Dendritic cell treated with granulocyte-macrophage colony-stimulating factor and Interleukin-4, amounts not matched to agents 40 ng/mL and 50 ng/mL, for 4 days (primary cell): Measurements from ENCODE around the gene TMEM54.

Experiments used
- H3K27ac Mint-ChIP-seq: one replicate; pipeline ENCODE4 v1.8.0; 2022; ENCODE audit warnings: mild to moderate bottlenecking, mixed read lengths
- H3K27me3 Mint-ChIP-seq: one replicate; pipeline ENCODE4 v1.8.0; 2022; ENCODE audit warnings: mild to moderate bottlenecking, mixed read lengths
- H3K36me3 Mint-ChIP-seq: one replicate; pipeline ENCODE4 v1.8.0; 2022; ENCODE audit warnings: low read depth, mixed read lengths
- H3K4me1 Mint-ChIP-seq: one replicate; pipeline ENCODE4 v1.8.0; 2022; ENCODE audit warnings: low read depth, mixed read lengths
- H3K4me3 Mint-ChIP-seq: one replicate; pipeline ENCODE4 v1.8.0; 2022; ENCODE audit warnings: mild to moderate bottlenecking, moderate library complexity, mixed read lengths
- H3K9me3 Mint-ChIP-seq: one replicate; pipeline ENCODE4 v1.8.0; 2022; ENCODE audit warnings: mixed read lengths
- intact Hi-C: fragments of 100-400 bp; cut with micrococcal nuclease; formaldehyde crosslinking; loops from one replicate; pipeline ENCODE4 v1.15.0; 2022

TMEM54 gene

GRCh38 chr1:32886828-32887414 lies 14.3 kb downstream of the TMEM54 start:
- peaks cover 92% of the 10 kb centered on the region for H3K27me3 Mint-ChIP-seq
- peaks cover 7% of the 10 kb centered on the region for H3K4me1 Mint-ChIP-seq
- H3K4me3 Mint-ChIP-seq: no peak overlapping the region
- no peaks in the 10 kb centered on the region for H3K36me3 Mint-ChIP-seq
- H3K9me3 Mint-ChIP-seq: no peaks in the 10 kb centered on the region
- no peak overlapping the region for H3K27ac Mint-ChIP-seq
- intact Hi-C loops: no loop called here

DNA sequence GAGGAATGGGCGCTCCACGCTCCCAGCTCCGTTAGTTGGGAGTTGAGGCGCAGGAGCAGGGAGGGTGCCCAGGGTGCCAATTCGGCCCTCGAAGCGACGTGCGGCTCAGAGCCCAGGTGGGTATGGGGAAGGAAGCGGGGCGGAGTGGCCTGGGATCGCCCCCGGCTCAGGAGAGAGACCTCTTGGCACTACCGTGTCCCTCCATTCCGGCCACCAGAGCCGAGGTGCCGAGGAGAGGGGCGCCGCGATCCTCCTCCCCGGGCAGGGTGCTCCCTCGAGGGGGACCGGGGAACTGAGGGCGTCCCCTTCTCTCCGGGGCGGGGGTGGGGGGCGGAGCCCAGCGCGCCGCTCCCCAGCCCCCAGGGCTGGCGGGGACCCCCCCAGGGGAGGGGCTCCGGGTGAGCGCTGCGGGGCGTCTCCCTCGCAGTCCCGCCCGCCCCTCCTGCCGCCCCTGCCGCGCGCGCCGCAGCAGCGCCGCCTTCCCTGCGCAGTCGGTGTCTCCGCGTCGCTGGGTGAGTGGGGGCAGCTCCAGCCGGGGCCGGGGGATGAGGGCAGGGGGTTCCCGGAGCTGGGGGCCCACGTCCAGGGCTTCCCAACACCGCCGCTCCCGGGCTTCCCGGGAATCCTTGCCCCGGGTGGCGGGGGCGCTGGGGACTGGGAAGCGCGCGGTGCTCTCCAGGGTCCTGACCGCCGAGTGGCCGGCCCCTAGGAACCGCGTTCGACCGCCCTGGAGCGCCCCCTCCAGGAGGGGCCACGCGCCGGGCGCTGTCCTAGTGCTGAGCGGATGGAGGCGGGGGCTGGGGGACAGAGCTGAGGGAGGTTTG lies 15.0 kb downstream of the TMEM54 start, which contains the start of gene HPCA:
HPCA (plus strand) TSS at position 488 of the 824 bp plus-strand sequence. CDS start 2,408 bp downstream, outside the sequence.
- peaks cover 8% of the 10 kb centered on the region for H3K4me1 Mint-ChIP-seq
- H3K27me3 Mint-ChIP-seq: peaks cover 91% of the 10 kb centered on the region
- H3K4me3 Mint-ChIP-seq: no peak within 1 kb of the TSS
- H3K9me3 Mint-ChIP-seq: no peaks in the 10 kb centered on the region
- H3K36me3 Mint-ChIP-seq: no peaks in the 10 kb centered on the region
- intact Hi-C loops: no loop called here
- H3K27ac Mint-ChIP-seq: no peak within 1 kb of the TSS

DNA sequence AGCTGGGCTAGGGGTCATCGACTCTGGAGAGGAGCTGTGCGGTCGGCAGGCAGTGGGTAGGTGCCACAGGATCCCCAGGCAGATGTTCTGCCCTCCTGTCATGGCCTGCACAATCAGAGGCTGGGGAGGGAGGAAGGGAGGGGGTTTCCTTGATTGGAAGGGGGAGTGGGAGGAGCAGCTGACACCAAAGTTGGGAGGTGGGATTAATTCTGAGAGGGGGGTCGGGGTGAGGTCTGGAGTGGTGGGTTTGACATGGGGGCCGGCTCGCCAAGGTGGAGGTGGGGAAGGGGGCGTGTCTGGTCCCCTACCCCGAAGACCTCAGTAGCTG lies 15.5 kb downstream of the TMEM54 start:
- intact Hi-C loops: no loop called here
- no peaks in the 10 kb centered on the region for H3K36me3 Mint-ChIP-seq
- no peak overlapping the region for H3K4me3 Mint-ChIP-seq
- no peak overlapping the region for H3K27ac Mint-ChIP-seq
- peaks cover 91% of the 10 kb centered on the region for H3K27me3 Mint-ChIP-seq
- no peaks in the 10 kb centered on the region for H3K9me3 Mint-ChIP-seq
- peaks cover 12% of the 10 kb centered on the region for H3K4me1 Mint-ChIP-seq

DNA sequence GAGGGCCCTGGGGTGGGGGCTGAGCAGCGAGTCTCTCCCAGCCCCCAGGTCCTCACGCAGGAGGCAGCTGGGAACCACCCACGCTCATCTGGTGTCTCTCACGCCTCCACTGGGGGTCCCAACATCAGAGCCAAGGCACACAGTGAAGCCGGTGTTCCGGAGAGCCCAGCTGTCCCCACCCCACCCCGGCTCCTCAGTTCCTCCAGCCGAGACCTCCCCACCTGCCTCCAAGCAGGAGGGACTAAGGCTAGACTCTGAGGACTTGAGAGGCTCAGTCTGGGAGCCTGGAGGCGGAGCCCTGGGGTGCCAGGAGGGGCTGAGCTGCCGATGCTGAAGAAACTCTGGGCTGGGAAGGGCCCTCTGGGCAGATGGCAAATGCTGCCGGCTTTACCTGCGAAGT lies 16.5 kb downstream of the TMEM54 start:
- peaks cover 12% of the 10 kb centered on the region for H3K4me1 Mint-ChIP-seq
- intact Hi-C loops: no loop called here
- H3K4me3 Mint-ChIP-seq: no peak overlapping the region
- peaks cover 83% of the 10 kb centered on the region for H3K27me3 Mint-ChIP-seq
- no peak overlapping the region for H3K27ac Mint-ChIP-seq
- no peaks in the 10 kb centered on the region for H3K36me3 Mint-ChIP-seq
- H3K9me3 Mint-ChIP-seq: no peaks in the 10 kb centered on the region

DNA sequence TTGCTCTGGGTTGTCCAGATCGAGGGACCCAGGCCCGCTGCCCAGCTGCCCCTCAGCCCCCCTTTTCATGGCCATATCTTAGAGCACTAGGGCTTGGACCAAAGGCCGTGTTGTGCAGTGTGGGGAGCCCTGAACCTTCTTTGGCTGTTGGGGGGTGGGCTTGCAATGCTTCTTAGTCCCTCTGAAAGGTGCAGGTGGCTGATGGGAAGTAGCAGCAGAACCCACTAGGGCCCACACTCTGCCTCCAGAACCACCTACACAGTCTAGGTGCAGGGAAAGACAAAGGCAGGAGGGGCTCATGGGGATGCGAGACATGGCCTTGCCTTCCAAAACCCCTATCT lies 17.2 kb downstream of the TMEM54 start:
- no peak overlapping the region for H3K4me3 Mint-ChIP-seq
- intact Hi-C loops: no loop called here
- peaks cover 80% of the 10 kb centered on the region for H3K27me3 Mint-ChIP-seq
- no peak overlapping the region for H3K27ac Mint-ChIP-seq
- peaks cover 12% of the 10 kb centered on the region for H3K4me1 Mint-ChIP-seq
- H3K9me3 Mint-ChIP-seq: no peaks in the 10 kb centered on the region
- no peaks in the 10 kb centered on the region for H3K36me3 Mint-ChIP-seq

DNA sequence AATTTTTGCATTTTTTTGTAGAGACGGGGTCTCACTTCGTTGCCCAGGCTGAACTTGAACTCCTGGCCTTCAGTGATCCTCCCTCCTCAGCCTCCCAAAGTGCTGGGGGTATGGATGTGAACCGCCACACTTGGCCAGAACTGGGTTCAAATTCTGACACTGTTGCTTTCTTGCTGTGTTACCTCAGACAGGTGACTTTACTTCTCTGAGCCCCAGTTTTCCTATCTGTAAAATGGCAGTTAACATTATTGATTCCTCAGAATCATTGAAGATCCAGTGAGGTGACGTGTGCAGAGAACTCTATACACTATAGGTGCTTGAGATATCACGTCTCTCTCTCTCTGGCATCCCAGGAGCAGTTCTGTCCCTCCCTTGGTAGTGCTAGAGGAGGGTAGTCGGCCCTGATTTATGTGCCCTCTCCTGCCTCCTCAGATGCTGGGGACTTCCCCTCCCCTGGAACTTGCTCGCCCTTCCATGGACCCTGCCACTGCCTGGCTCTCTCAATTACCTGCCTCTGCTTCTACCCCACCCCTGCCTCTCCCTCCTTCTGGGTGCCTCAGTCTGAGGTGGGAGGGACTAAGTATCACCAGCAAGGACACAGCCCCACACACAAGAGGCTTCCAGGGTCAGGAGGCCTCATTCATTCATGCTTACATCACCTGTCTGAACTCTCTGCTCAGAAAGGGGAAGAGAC lies 17.7 kb downstream of the TMEM54 start:
- Mint-ChIP-seq H3K27me3 (peaks cover 76% of the 10 kb centered on the region), H3K4me1 (peaks cover 12% of the 10 kb centered on the region)
- intact Hi-C loops: no loop called here

DNA sequence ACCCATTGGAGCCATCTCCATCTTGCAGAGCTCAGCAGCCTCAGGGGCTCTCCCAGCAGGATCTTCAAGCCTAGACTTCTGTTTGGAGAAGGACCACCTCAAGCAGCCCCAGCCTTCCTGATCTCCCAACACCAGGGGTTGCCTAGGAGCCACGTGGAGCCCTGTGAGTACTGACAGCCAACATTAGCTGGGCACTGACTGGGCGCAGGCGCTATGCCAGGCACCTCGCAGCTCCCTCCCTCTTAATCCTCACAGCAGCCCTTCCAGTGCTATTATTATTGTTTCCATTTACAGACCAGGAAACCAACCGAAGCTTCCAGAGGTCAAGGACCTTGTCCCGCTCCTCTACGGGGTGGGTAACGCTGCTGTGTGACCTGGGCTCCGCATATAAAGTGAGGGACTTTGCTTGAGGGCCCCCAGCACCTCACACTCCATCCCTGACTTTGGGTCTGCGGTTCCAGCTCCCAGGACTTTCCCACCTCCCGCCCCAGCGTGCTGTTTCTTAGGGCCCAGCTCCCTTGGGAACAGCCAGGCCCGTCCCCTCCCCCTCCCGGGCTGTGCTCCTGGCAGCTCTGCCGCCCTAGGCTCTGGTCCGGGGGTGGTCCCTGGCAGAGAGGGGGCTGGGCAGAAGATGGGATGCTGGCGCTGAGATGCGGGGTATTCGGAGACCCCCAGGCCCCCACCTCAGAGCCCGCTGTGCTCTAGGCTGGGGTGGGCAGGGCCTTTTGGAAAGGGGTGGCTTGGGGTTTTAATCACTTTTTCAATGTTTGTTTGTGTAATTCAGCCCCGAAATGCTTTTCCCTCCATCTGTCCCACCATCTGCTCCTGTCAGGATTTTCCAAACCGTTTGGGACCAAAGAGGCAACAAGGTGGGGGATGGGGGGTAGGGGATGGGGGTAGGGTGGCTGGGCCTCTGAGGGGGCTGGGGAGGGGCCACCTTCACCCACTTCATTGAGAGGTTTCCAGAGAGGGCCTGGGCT lies 19.0 kb downstream of the TMEM54 start:
- Mint-ChIP-seq H3K9me3 (no peaks in the 10 kb centered on the region), H3K27me3 (peaks cover 77% of the 10 kb centered on the region), H3K36me3 (no peaks in the 10 kb centered on the region), H3K4me1 (peaks cover 12% of the 10 kb centered on the region), H3K4me3 (no peak overlapping the region), H3K27ac (no peak overlapping the region)
- intact Hi-C loops: no loop called here

More for the DNA sequence above, 17.7 kb downstream of the TMEM54 start:
- no peaks in the 10 kb centered on the region for H3K36me3 Mint-ChIP-seq
- no peak overlapping the region for H3K4me3 Mint-ChIP-seq
- H3K9me3 Mint-ChIP-seq: no peaks in the 10 kb centered on the region
- no peak overlapping the region for H3K27ac Mint-ChIP-seq

- Mint-ChIP-seq H3K36me3 (no peaks in the 10 kb centered on the region), H3K9me3 (no peaks in the 10 kb centered on the region), H3K4me1 (peaks cover 18% of the 10 kb centered on the region), H3K4me3 (no peak overlapping the region), H3K27me3 (peaks cover 75% of the 10 kb centered on the region), H3K27ac (no peak overlapping the region)
- intact Hi-C loops: no loop called here
These were observed 19.9 kb downstream of the TMEM54 start for GRCh38 chr1:32881291-32881690.

- intact Hi-C loops: no loop called here
- no peak overlapping the region for H3K4me3 Mint-ChIP-seq
- no peaks in the 10 kb centered on the region for H3K9me3 Mint-ChIP-seq
- H3K27ac Mint-ChIP-seq: no peak overlapping the region
- peaks cover 72% of the 10 kb centered on the region for H3K27me3 Mint-ChIP-seq
- peaks cover 28% of the 10 kb centered on the region for H3K4me1 Mint-ChIP-seq
- no peaks in the 10 kb centered on the region for H3K36me3 Mint-ChIP-seq
These were observed 22.6 kb downstream of the TMEM54 start for GRCh38 chr1:32878637-32879041.

DNA sequence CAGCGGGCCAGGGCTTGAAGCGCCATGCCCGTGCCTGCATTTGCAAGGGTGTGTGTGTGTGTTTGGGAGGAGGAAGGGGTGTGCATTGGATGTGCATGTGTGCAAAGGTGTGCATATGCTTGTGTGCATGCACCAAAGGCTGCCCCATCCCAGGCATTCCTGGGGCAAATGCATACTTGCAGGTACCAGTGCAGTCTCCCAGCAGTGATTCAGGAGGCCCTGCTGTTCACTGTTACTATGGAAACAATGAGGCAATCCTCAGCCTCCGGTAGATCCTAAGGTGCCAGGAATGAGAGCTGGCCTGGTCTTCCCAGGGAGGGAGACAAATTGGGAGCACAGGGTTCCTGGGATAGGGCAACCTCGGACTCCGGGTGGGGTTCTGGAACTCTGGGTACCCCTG lies 23.0 kb downstream of the TMEM54 start:
- intact Hi-C loops: no loop called here
- no peak overlapping the region for H3K27ac Mint-ChIP-seq
- H3K4me3 Mint-ChIP-seq: no peak overlapping the region
- H3K9me3 Mint-ChIP-seq: no peaks in the 10 kb centered on the region
- H3K4me1 Mint-ChIP-seq: peaks cover 28% of the 10 kb centered on the region
- no peaks in the 10 kb centered on the region for H3K36me3 Mint-ChIP-seq
- H3K27me3 Mint-ChIP-seq: peaks cover 70% of the 10 kb centered on the region

- intact Hi-C loops: loop anchor here (1.0 kb wide), 1 partner anchor 209 kb away; no protein-coding TSS in a partner anchor
- H3K27ac Mint-ChIP-seq: no peak overlapping the region
- H3K27me3 Mint-ChIP-seq: peaks cover 71% of the 10 kb centered on the region
- H3K4me1 Mint-ChIP-seq: peaks cover 28% of the 10 kb centered on the region
- no peak overlapping the region for H3K4me3 Mint-ChIP-seq
- H3K9me3 Mint-ChIP-seq: no peaks in the 10 kb centered on the region
- no peaks in the 10 kb centered on the region for H3K36me3 Mint-ChIP-seq
These were observed 23.7 kb downstream of the TMEM54 start for GRCh38 chr1:32877211-32878110.

DNA sequence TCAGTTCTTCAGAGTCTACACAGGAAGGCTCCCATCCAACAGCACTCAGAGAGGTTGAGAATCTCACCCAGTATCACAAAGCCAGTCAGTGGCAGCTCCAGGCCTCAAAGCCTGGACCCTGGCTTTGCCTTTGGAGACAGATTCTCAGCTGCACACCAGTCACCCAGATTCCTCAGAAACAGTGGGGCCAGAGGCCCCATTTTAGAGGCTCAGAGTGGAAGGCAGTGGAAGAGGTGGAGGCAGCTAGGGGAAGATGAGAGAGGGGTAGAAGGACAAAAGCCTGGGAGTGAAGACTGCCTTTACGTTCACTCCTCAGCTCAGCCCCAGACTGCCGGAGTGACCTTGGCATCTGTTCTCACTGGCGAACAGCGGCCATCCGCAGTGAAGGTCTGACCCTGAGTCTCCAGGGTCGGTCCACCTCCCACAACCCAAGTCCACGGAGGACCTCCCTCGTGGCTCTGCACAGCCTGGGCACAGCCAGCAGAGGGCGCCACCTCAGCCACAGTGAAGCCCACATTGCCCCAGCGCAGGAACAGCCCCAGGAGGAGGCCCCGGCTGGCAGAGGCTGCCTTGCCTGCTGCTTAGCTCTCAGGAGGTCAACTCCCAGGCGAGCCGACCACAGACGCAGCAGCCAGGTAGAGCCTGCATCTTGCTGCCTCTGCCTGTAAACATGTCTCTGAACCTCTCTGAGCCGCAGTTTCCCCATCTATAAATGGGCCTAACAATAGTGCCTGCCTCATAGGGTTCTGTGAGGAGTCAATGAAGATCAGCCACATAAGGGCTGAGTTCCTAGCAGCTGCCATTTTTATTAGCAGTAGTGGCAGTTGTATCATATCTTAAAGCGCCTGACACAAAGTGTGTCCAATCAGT lies 24.6 kb downstream of the TMEM54 start:
- Mint-ChIP-seq H3K27ac (no peak overlapping the region), H3K27me3 (peaks cover 71% of the 10 kb centered on the region)

More for the DNA sequence above, 24.6 kb downstream of the TMEM54 start:
- intact Hi-C loops: loop anchor here (1.0 kb wide), 1 partner anchor 210 kb away; no protein-coding TSS in a partner anchor
- H3K36me3 Mint-ChIP-seq: no peaks in the 10 kb centered on the region
- H3K4me1 Mint-ChIP-seq: peaks cover 28% of the 10 kb centered on the region
- H3K4me3 Mint-ChIP-seq: no peak overlapping the region
- no peaks in the 10 kb centered on the region for H3K9me3 Mint-ChIP-seq
